Measurements from ENCODE around the gene CTNNAL1. TPM values are rescaled to one million over a fixed set of nuclear protein-coding genes. Genes with fewer than 3 reads are reported as not detected.

CTNNAL1 gene
- total RNA-seq, 6 experiments from 2014 or later = 12.0 to 26.4 (median 20.3) TPM

GRCh38 chr9:108994695-108995094 is 18.6 kb downstream of the CTNNAL1 start:
- WGBS (ENCODE audit: insufficient coverage, low coverage, low lambda C conversion rate, missing lambda C conversion rate) = 19% methylated on average over 2 of the region's 2 CpGs
- Histone ChIP-seq H3K4me3 (no peak overlapping the region), H3K36me3 (no peaks in the 10 kb centered on the region), H3K27me3 (no peaks in the 10 kb centered on the region), H3K27ac (peak overlapping the region in 1 of 3 donors; percentile 7), H3K9me3 (no peaks in the 10 kb centered on the region), H3K4me1 (peaks cover 0 to 3% (median 0%) of the 10 kb centered on the region in 4 donors)
- TF ChIP-seq POLR2A (IDR thresholded peaks at IDR 0.05) (no peak), CTCF (IDR thresholded peaks at IDR 0.05) (no peak)
- intact Hi-C loops (cut with DNase I) = no loop called here
- DNase-seq (peak; percentile 44 to 60 (median 48)), ATAC-seq (peak; percentile 72 to 90 (median 84))

GRCh38 chr9:108991479-108991878 is 21.8 kb downstream of the CTNNAL1 start:
- DNase-seq (no peak), ATAC-seq (peak in 3 of 4 donors; percentile 31 to 50 (median 43))
- Histone ChIP-seq H3K4me3 (no peak overlapping the region), H3K27ac (peak overlapping the region in 1 of 3 donors; percentile 23), H3K36me3 (no peaks in the 10 kb centered on the region), H3K27me3 (no peaks in the 10 kb centered on the region), H3K9me3 (no peaks in the 10 kb centered on the region), H3K4me1 (peaks cover 0 to 3% (median 0%) of the 10 kb centered on the region in 4 donors)
- TF ChIP-seq POLR2A (IDR thresholded peaks at IDR 0.05) (no peak), CTCF (IDR thresholded peaks at IDR 0.05) (no peak)
- intact Hi-C loops (cut with DNase I) = no loop called here
- 59% methylated on average over 5 of the region's 5 CpGs for WGBS (ENCODE audit: insufficient coverage, low coverage, low lambda C conversion rate, missing lambda C conversion rate)

GRCh38 chr9:108983885-108984284 is 29.4 kb downstream of the CTNNAL1 start:
- no peaks in the 10 kb centered on the region for H3K9me3 ChIP-seq
- H3K27ac ChIP-seq = no peak overlapping the region
- H3K4me3 ChIP-seq = no peak overlapping the region
- DNase-seq (no peak), ATAC-seq (no peak)
- intact Hi-C loops (cut with DNase I) = no loop called here
- H3K4me1 ChIP-seq = no peaks in the 10 kb centered on the region
- TF ChIP-seq POLR2A (IDR thresholded peaks at IDR 0.05) = no peak
- no peak for TF ChIP-seq CTCF (IDR thresholded peaks at IDR 0.05)
- no peaks in the 10 kb centered on the region for H3K27me3 ChIP-seq
- no peaks in the 10 kb centered on the region for H3K36me3 ChIP-seq

GRCh38 chr9:108980893-108981292 is 32.4 kb downstream of the CTNNAL1 start:
- Histone ChIP-seq H3K4me3 (no peak overlapping the region), H3K27ac (no peak overlapping the region), H3K36me3 (no peaks in the 10 kb centered on the region), H3K27me3 (no peaks in the 10 kb centered on the region), H3K4me1 (no peaks in the 10 kb centered on the region), H3K9me3 (no peaks in the 10 kb centered on the region)
- TF ChIP-seq POLR2A (IDR thresholded peaks at IDR 0.05) (no peak), CTCF (IDR thresholded peaks at IDR 0.05) (no peak)
- ATAC-seq (no peak), DNase-seq (no peak)
- intact Hi-C loops (cut with DNase I) = no loop called here
- WGBS (ENCODE audit: insufficient coverage, low coverage, low lambda C conversion rate, missing lambda C conversion rate) = 100% methylated on average over 2 of the region's 2 CpGs

GRCh38 chr9:108978205-108978604 is 35.1 kb downstream of the CTNNAL1 start:
- no peaks in the 10 kb centered on the region for H3K4me1 ChIP-seq
- no peaks in the 10 kb centered on the region for H3K9me3 ChIP-seq
- no peak for DNase-seq
- no peak overlapping the region for H3K4me3 ChIP-seq
- H3K36me3 ChIP-seq = no peaks in the 10 kb centered on the region
- 16% methylated on average over 1 of the region's 1 CpG for WGBS (ENCODE audit: insufficient coverage, low coverage, low lambda C conversion rate, missing lambda C conversion rate)
- ATAC-seq = no peak
- intact Hi-C loops (cut with DNase I) = no loop called here
- H3K27me3 ChIP-seq = no peaks in the 10 kb centered on the region
- TF ChIP-seq CTCF (IDR thresholded peaks at IDR 0.05) = no peak
- TF ChIP-seq POLR2A (IDR thresholded peaks at IDR 0.05) = no peak
- H3K27ac ChIP-seq = no peak overlapping the region

Data from right lobe of liver (tissue), 6 donors.